IPS-NIHi11 (cell line): ENCODE measurements around the gene PBX2.
"Not testable (repeated sequence)": the region's sequence is repeated elsewhere in the genome, so short reads cannot be mapped to it uniquely, and the experiment has no call there.

Experiments
- DNase-seq: peaks from one replicate; pipeline ENCODE4 v3.0.0; 2012; ENCODE audit warnings: mixed read lengths, low spot score

Gene PBX2

GRCh38 chr6:32190054-32190851, at the start of gene PBX2:
PBX2 (minus strand) TSS chr6:32190202; CDS start chr6:32189915, 287 bp downstream.
- peak; percentile 75 for DNase-seq

- DNase-seq, result no peak
Observed at GRCh38 chr6:32239462-32239861, 49.5 kb upstream of the PBX2 start.

GRCh38 chr6:32234934-32235333, 44.9 kb upstream of the PBX2 start:
- DNase-seq, result peak; percentile 32

- no peak for DNase-seq
Observed at GRCh38 chr6:32226434-32226833, 36.4 kb upstream of the PBX2 start.

- DNase-seq, result no peak
Observed at GRCh38 chr6:32224696-32225095, 34.7 kb upstream of the PBX2 start.

DNA sequence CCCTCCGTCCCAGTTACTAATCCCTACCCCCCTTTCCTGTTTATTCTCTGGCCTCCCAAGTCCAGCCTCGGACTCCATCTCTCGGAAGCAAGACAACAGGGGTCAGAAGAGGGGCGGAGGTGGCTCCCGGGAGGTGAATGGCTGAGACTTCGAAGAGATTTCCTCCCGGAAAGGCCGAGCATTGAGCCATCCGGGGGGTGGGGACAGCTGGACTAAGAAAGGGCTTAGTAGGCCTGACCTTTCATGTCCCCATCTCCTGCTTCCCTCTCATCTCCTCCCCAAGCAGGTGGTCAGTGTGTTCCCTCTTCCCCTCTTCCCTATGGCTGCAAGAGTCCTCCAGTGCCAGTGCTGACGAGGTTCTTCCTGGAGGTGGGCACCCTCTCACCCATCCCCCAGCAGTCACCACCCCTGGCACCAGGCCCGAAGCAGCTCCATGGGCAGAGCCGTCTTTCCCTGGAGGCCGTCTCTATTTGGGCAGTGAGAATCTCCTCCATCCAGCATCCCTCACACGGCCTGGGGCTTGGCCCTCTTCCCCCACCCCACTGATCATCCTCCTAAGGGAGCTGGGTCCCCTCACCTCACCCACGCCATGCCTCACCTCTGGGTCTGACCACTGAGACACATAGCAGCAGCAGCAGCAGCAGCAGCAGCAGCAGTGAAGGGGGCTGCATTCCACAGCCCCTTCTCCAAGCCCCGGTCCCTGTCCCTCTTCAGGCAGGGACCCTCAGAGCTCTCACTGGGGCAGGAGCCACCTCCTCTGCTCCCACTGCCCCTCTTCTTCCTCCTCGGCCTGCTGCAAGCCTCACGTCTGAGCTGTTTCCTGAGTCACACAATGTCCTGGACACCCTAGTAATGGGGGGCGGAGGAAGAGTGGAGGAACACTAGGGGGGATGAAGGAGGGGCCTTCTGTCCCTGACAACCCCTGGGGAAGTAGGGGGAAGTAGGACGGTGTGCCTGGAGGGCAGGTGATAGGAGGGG, 33.5 kb upstream of the PBX2 start, which contains the start of gene NOTCH4:
NOTCH4 (minus strand) TSS at position 810 of the 978 bp plus-strand sequence; CDS start at position 671, 139 bp downstream.
- DNase-seq, result no peak

GRCh38 chr6:32222333-32223230, 32.6 kb upstream of the PBX2 start:
- no peak for DNase-seq

DNA sequence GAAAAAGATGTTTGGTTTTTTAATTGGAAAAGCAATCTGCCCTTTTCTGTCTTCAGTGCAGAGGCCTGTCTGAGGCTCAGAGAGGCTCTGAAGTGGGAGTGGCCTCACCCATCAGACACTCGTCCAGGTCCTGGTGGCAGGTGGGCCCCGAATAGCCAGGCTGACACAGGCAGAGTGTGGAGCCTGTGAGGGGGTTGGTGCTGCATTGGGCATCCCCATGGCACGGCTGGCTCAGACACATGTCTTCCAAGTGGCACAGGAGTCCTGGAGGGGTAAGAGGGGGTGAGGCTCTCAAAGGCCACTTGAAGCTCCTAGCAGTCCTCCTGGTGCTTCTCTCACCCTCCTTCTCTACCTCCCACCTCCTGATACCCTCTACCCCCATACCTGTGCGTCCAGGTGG, 30.0 kb upstream of the PBX2 start:
- DNase-seq, result no peak

- DNase-seq, result no peak
Observed at GRCh38 chr6:32218167-32218566, 28.2 kb upstream of the PBX2 start.

DNA sequence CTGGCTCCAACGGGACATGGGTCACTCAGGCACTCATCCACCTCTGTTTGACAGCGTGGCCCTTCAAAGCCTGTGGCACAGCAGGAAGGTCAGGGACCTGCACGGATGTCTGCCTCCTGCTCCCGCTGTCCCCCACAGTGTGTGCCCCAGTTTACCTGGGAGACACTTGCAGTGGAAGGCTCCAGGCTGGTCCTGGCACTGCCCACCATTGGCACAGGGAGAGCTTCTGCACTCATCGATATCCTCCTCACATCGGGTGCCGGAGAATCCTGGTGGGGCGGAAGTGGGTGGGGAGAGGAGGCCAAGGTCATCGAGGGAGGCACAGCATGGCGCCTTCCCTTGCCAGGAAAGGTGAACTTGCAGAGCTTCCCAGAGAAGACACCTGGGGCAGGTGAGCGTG, 27.0 kb upstream of the PBX2 start:
- no peak for DNase-seq

DNA sequence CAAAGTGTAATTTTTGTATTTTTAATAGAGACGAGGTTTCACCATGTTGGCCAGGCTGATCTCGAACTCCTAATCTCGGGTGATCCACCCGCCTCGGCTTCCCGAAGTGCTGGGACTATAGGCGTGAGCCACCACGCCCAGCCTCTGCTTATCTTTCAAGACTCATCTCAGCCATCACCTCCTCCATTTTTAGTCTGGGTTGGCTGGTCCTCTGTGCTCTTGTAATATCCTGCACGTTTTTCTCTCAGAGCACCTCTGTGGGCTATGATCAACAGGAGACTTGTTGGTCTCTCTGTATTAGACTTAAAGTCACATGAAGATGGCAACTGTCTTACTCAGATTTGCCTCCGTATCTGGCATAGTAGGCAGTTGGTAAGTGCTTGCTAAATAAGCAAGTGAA, 26.3 kb upstream of the PBX2 start:
- DNase-seq, result no peak

DNA sequence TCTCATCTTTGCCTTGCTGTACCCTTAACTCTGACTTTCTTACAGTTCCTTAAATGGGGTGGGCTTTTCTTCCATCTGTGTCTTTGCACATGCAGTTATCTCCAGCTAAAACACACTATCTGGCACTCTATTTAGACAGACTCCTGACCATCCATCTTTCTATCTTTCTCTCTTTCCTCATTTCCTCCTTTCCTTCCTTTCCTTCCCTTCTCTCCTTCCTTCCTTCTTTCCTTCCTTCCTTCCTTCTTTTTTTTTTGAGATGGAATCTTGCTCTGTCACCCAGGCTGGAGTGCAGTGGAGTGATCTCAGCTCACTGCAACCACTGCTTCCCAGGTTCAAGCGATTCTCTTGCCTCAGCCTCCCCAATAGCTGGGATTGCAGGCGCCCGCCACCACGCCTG, 25.6 kb upstream of the PBX2 start:
- no peak for DNase-seq

DNA sequence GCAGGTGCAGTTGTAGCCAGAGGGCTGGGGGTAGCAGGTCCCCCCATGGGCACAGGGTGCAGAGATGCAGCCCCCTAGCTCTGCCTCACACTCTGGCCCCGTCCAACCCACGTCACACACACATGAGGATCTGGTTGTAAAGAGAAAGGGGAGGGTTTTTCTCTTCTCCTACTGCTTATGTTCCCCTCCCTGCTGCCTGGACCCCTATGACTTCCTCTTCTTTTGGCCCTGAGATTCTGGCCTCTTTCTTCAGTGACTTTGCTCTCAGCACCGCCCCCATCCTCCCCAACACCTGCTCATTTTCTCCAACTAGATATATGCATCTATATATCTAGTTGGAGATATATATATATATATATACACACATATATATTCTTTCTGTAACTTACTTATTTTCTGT, 24.1 kb upstream of the PBX2 start:
- DNase-seq, result no peak

DNA sequence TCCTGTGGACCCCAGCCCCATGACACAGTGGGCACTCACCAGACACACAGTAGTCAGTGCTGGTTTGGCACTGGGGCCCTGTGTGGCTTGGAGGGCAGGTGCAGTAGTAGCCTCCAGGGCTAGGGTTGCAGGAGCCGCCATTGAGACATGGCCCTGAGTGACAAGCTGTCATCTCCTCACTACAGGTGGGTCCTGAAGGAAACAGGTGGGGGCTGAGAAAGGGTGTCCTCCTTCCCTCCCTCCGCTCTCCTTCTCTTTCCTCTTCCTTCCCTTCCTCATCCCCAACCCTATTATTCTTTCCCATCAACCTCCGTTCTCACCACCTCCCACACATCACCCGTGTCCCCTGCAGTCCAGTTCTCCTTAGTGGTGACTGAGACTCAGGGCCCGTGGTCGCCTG, 23.6 kb upstream of the PBX2 start:
- DNase-seq, result no peak

DNA sequence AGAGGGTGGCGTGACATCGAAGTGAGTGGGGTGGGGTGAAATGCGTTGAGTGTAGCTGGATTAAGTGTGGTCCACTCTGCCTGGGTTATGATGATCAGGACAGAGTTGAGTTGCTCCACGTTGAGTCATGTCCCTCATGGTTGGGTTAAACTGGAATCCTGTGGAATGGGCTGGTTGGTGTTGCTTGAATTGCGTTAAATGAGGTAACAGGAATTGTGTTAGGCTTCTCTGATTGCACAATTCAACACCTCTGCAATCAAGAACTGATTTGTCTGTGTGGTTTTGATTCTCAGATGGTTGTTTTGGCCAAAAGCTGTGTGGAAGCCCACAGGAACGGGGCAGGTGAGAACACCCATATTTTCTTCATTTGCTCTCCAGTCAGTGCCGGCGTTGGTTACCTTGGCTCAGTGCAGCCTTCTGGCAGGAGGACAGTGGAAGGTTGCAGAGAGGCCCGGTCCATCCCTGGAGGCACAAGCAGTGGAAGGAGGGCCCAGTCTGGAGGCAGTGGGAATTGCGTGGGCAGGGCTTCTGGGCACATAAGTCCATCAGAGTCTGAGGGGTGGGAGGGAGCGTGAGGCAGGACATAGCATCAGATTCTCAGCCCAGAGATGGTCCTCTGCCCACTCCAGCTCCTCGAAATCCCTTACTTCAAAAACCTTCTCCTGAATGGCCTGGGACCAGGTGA, 22.2 kb upstream of the PBX2 start:
- no peak for DNase-seq

DNA sequence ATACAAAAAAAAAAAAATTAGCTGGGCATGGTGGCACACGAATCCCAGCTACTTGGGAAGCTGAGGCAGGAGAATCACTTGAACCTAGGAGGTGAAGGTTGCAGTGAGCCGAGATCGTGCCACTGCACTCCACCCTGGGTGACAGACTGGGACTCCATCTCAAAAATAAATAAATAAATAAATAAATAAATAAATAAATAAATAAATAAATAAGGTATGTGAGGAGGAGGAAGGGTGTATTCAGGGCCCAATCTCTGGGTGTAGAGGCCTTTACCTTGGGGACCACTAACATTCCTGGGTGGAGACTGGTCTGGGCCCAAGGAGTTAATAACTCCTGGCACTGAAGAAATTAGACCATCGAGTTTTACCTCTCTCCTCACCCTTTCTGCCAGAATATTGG, 21.4 kb upstream of the PBX2 start:
- not testable (repeated sequence) for DNase-seq

GRCh38 chr6:32210191-32210601, 20.2 kb upstream of the PBX2 start:
- DNase-seq, result no peak

- no peak for DNase-seq
Observed at GRCh38 chr6:32208996-32209395, 19.0 kb upstream of the PBX2 start.

DNA sequence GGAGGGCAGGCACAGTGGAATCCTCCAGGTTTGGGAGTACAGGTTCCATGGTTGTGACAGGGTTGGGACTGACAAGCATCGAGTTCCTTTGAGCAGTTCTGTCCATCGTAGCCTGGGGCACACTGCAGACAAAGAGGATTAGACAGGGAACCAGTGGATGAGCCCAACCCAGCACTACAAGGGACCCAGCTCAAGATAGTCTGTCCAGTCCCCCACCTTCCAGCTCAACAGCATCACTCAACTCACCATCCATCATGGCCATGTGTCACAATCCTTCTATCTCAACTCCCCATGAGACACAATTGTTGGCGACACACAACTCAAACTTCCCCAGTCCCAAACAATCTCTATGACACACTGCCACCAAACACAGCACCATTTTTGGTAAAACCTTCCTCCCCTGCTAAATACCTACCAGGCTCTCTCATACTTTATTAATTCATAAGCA, 14.3 kb upstream of the PBX2 start:
- no peak for DNase-seq

- no peak for DNase-seq
Observed at GRCh38 chr6:32203426-32204267, 13.6 kb upstream of the PBX2 start.
